GM10266 (cell line): ENCODE data around the gene ZBTB11.
"Not testable (repeated sequence)": the region's sequence is repeated elsewhere in the genome, so short reads cannot be mapped to it uniquely, and the experiment has no call there.

ENCODE experiments used
- DNase-seq: peaks from one replicate; pipeline ENCODE4 v3.0.0; 2012; ENCODE audit errors: extremely low spot score
- TF ChIP-seq, protein P1 (sequence below): IDR thresholded peaks from 2 replicates; pipeline ENCODE4 v1.5.1; 2012; ENCODE audit warnings: mild to moderate bottlenecking, low read depth; ENCODE audit not compliant: control insufficient read depth, insufficient read depth; ENCODE audit errors: missing control alignments

The ZBTB11 gene

DNA sequence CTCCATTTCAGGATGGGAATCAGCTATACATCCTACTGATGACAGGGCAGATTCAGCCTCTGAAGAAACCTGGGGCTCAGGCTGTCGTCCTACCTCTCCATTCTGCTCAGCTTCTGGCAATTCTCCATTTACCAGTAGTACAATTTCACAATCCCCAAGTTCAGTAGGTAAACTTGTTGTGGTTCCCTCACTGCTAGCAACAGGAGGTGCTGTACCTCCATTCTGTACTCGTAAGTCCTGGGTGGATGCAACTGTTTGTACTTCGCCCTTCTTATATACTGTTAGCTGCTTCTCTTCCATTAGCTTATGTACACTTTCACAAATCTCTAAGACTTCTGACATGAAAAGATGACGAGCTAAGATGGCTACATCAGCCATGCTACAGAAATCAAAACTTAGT, 11.6 kb downstream of the ZBTB11 start:
- TF ChIP-seq, protein P1, sequence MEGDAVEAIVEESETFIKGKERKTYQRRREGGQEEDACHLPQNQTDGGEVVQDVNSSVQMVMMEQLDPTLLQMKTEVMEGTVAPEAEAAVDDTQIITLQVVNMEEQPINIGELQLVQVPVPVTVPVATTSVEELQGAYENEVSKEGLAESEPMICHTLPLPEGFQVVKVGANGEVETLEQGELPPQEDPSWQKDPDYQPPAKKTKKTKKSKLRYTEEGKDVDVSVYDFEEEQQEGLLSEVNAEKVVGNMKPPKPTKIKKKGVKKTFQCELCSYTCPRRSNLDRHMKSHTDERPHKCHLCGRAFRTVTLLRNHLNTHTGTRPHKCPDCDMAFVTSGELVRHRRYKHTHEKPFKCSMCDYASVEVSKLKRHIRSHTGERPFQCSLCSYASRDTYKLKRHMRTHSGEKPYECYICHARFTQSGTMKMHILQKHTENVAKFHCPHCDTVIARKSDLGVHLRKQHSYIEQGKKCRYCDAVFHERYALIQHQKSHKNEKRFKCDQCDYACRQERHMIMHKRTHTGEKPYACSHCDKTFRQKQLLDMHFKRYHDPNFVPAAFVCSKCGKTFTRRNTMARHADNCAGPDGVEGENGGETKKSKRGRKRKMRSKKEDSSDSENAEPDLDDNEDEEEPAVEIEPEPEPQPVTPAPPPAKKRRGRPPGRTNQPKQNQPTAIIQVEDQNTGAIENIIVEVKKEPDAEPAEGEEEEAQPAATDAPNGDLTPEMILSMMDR = no peak

DNA sequence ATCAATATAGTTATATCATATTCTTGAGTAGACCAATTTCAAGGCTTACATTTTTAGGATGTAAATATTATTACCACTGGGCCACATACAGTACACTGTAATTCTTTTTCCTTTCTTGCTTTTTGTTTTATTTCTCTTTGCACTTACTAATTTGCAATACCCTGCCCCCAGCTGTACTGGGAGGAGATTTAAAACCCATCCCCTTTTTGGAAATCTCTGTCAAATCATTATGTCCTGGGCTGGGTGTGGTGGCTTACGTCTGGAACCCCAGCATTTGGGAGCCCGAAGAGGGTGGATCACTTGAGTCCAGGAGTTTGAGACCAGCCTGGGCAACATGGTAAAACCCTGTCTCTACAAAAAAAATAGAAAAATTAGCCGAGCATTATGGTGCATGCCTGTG, 16.2 kb downstream of the ZBTB11 start:
- TF ChIP-seq, protein P1 = no peak
- DNase-seq = no peak

More for the DNA sequence above, 11.6 kb downstream of the ZBTB11 start:
- no peak for DNase-seq

DNA sequence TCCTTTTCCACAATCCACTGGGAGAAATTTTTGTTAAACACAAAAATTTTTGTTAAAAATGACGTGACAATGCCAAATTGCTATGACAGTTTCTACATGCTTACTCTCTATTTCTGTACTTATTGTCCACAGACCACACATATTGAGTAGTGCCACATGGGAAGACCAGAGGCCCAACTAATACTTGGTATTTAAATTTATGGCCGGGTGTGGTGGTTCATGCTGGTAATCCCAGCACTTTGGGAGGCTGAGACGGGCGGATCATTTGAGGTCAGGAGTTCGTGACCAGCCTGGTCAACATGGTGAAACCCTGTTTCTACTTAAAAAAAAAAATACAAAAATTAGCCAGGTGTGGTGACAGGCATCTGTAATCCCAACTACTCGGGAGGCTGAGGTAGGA, 20.3 kb downstream of the ZBTB11 start:
- TF ChIP-seq, protein P1 = no peak
- DNase-seq = no peak

DNA sequence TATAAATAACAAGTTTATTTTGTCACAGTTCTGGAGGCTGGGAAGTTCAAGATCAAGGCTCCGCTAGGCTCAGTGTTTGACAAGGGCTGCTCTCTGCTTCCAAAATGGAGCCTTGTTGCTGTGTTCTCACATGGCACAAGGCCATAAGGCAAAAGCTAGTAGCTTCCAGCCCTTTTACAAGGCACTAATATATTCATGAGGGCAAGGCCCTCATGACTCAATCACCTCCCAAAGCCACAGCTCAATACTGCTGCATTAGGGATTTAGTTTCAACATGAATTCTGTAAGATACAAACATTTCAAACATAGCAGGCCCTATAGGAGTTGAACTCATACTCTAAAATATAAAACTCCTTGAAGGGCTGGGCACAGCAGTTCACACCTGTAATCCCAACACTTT, 30.2 kb downstream of the ZBTB11 start:
- TF ChIP-seq, protein P1 = no peak
- no peak for DNase-seq

DNA sequence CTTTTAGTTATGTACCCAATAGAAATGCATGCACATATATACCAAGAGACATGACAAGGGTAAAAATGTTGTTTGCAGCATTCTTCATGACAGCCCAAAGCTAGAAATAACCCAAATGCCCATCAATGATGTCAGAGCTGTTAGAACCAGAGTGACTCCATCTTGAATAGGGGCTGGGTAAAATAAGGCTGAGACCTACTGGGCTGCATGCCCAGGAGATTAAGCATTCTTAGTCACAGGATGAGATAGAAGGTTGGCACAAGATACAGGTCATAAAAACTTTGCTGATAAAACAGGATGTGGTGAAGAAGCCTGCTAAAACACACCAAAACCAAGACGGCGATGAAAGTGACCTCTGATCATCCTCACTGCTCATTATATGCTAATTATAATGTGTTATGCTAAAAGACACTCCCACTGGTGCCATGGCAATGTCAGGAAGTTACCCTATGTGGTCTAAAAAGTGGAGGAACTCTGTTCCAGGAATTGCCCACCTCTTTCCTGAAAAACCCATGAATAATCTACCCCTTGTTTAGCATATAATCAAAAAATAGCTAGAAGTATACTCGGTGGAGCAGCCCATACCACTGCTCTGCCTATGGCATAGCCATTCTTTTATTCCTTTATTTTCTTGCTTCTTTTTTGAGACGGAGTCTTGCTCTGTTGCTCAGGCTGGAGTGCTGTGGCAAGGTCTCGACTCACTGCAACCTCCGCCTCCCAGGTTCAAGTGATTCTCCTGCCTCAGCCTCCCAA, 32.9 kb downstream of the ZBTB11 start:
- DNase-seq = no peak
- TF ChIP-seq, protein P1 = no peak

DNA sequence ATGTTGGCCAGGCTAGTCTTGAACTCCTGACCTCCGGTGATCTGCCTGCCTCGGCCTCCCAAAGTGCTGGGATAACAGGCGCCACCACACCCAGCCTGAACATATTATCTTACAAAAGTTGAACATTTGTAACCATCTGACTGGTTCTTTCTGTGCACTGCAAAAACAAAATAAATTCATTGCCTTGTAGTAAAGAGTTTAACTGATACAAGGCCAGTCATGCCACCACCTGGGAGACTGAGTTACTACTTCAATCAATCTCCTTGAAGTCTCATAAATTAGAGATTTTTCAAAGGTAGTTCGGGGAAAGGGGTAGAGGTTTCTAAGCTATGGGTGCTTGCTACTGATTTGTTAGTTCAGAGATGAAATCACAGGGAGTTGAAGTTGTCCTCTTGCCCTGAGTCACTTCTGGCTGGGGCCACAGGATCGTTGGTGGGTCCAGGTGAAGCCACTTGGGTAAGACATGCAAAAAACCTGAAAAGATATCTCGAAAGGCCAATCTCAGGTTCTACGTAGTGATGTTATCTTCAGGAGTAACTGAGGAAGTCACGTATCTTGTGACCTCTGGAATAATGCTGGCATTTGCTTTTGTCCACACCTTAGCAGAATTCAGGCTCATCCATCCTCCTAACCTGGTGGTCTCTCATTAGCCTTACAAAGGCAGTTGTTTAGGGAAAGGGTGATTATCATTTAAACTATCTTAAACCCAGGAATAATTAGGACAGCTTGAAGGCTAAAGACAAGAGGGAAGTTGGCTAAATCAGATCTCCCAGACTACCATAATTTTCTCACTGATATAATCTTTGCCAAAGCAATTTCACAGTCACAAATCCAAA, 33.7 kb downstream of the ZBTB11 start:
- TF ChIP-seq, protein P1 = no peak
- DNase-seq = no peak

DNA sequence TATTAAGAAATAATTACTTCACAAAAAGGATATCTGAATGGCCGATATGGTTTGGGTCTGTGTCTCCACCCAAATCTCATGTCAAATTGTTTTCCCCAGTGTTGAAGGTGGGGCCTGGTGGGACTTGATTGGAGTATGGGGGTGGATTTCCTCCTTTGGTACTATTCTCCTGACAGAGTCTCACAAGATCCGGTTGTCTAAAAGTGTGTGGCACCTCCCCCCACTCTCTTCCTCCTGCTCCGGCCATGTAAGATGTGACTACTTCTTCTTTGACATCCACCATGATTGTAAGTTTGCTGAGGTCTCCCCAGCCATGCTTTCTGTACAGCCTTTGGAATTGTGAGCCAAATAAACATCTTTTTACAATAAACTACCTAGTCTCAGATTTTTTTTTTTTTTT, 34.5 kb downstream of the ZBTB11 start:
- TF ChIP-seq, protein P1 = no peak

DNA sequence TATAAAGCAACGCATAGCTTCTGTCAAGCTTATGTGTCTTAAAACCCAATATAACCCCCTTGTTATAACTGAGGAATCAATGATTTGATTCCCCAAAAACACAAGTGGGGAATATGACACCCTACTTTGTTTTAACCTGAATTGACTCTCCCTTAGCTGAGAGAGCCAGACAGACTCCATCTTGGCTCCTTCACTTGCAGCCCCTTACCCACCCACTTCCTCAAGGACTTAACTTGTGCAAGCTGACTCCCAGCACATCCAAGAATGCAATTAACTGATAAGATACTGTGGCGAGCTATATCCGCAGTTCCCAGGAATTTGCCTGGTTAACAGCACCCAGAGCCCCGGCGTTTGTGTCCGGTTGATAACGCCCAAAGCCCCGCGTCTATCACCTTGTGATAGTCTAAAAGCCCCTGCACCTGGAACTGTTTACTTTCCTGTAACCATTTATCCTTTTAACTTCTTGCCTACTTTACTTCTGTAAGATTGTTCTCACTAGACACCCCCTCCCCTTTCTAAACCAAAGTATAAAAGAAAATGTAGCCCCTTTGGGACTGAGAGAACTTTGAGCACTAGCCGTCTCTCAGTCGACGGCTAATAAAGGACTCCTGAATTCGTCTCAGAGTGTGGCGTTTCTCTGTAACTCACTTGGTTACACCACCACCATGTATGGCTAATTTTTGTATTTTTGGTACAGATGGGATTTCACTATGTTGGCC, 35.4 kb downstream of the ZBTB11 start:
- DNase-seq = not testable (repeated sequence)

More for the DNA sequence above, 34.5 kb downstream of the ZBTB11 start:
- DNase-seq = no peak
